HCEC 1CT (cell line): ENCODE results near the gene RIN3.

Experiments used
- DNase-seq: peaks from one replicate; pipeline ENCODE4 v3.0.0-alpha.2; 2017

RIN3 gene

GRCh38 chr14:92579244-92579936 is 65.8 kb downstream of the RIN3 start:
- DNase-seq, result no peak

GRCh38 chr14:92581206-92581605 is 67.6 kb downstream of the RIN3 start:
- no peak for DNase-seq

GRCh38 chr14:92581966-92582566 is 68.5 kb downstream of the RIN3 start:
- no peak for DNase-seq

GRCh38 chr14:92582706-92583452 is 69.3 kb downstream of the RIN3 start:
- no peak for DNase-seq

- DNase-seq, result no peak
Observed at GRCh38 chr14:92584220-92584619, 70.6 kb downstream of the RIN3 start.

- no peak for DNase-seq
Observed at GRCh38 chr14:92584816-92585215, 71.2 kb downstream of the RIN3 start.

GRCh38 chr14:92585981-92586937 is 72.7 kb downstream of the RIN3 start:
- peak; percentile 85 for DNase-seq

GRCh38 chr14:92586963-92587699 is 73.5 kb downstream of the RIN3 start:
- no peak for DNase-seq

- DNase-seq, result no peak
Observed at GRCh38 chr14:92587700-92588085, 74.1 kb downstream of the RIN3 start.

GRCh38 chr14:92589213-92589852 is 75.8 kb downstream of the RIN3 start:
- DNase-seq, result peak; percentile 9

GRCh38 chr14:92590176-92590575 is 76.6 kb downstream of the RIN3 start:
- DNase-seq, result no peak

- no peak for DNase-seq
Observed at GRCh38 chr14:92590941-92591340, 77.4 kb downstream of the RIN3 start.

GRCh38 chr14:92591346-92591745 is 77.8 kb downstream of the RIN3 start:
- DNase-seq, result no peak

GRCh38 chr14:92595267-92595666 is 81.7 kb downstream of the RIN3 start:
- DNase-seq, result no peak

GRCh38 chr14:92596331-92596907 is 82.8 kb downstream of the RIN3 start:
- DNase-seq, result no peak

GRCh38 chr14:92597906-92598905 is 84.6 kb downstream of the RIN3 start:
- DNase-seq, result no peak

GRCh38 chr14:92599811-92600210 is 86.2 kb downstream of the RIN3 start:
- no peak for DNase-seq

- DNase-seq, result peak; percentile 90
Observed at GRCh38 chr14:92600318-92601053, 86.9 kb downstream of the RIN3 start.

- DNase-seq, result no peak
Observed at GRCh38 chr14:92601131-92601710, 87.6 kb downstream of the RIN3 start.
